K562 (cell line): ENCODE measurements around the gene DAGLA. TPM values are rescaled to one million over a fixed set of nuclear protein-coding genes. Genes with fewer than 3 reads are reported as not detected.

ENCODE experiments used
- CEBPB ChIP-seq: fragments of 450-650 bp; IDR thresholded peaks from 2 replicates; pipeline ENCODE4 v1.6.1; 2016; ENCODE audit warnings: missing genetic modification characterization, missing compliant biosample characterization
- EZH2 ChIP-seq: IDR thresholded peaks from 2 replicates; pipeline ENCODE4 v1.6.1; 2012; ENCODE audit warnings: low read depth, mild to moderate bottlenecking, inconsistent platforms, low read length, borderline replicate concordance
- FOS ChIP-seq: IDR thresholded peaks from 3 replicates; pipeline ENCODE4 v1.6.1; 2011; ENCODE audit not compliant: insufficient read length; ENCODE audit errors: extremely low read depth
- FOXK2 ChIP-seq, 2 experiments: fragments of 450-650 bp; IDR thresholded peaks in 1 of 2; conservative IDR thresholded peaks in 1 of 2; 2 replicates each; pipeline ENCODE4 v1.6.1; 2016; ENCODE audit warnings: low read depth in 2 of 2, mild to moderate bottlenecking in 1 of 2
- HDGF ChIP-seq: fragments of 450-650 bp; IDR thresholded peaks from 2 replicates; pipeline ENCODE4 v1.6.1; 2016
- KAT7 ChIP-seq: sonication (generic); formaldehyde crosslinking; IDR thresholded peaks from 2 replicates; pipeline ENCODE4 v1.8.0; 2022; ENCODE audit warnings: missing genetic modification reagents, mild to moderate bottlenecking, borderline replicate concordance
- KAT8 ChIP-seq: fragments of 450-650 bp; IDR thresholded peaks from 2 replicates; pipeline ENCODE4 v1.6.1; 2016; ENCODE audit warnings: low read depth, mild to moderate bottlenecking
- KDM2B ChIP-seq: fragments of 250-450 bp; sonication (Bioruptor Pico); IDR thresholded peaks from 2 replicates; pipeline ENCODE4 v1.8.0; 2021; ENCODE audit warnings: mild to moderate bottlenecking, moderate library complexity
- MAZ ChIP-seq, 2 experiments: fragments of 450-650 bp in 1 of 2; sonication (generic) in 1 of 2; formaldehyde crosslinking; IDR thresholded peaks in 1 of 2; conservative IDR thresholded peaks in 1 of 2; 2 replicates each; pipeline versions ENCODE4 v1.4.0 to v1.5.0; 2020; ENCODE audit warnings: mild to moderate bottlenecking in 1 of 2, missing genetic modification reagents in 1 of 2
- MTA2 ChIP-seq: fragments of 450-650 bp; IDR thresholded peaks from 2 replicates; pipeline ENCODE4 v1.6.1; 2016; ENCODE audit warnings: low read depth
- NR3C1 ChIP-seq: sonication (generic); formaldehyde crosslinking; IDR thresholded peaks from 2 replicates; pipeline ENCODE4 v1.8.1; 2022; ENCODE audit warnings: missing genetic modification reagents
- PCBP2 ChIP-seq: fragments of 200-400 bp; formaldehyde crosslinking; IDR thresholded peaks from 2 replicates; pipeline ENCODE4 v1.6.1; 2018; ENCODE audit warnings: low read length, low read depth, mild to moderate bottlenecking, moderate library complexity; ENCODE audit not compliant: poor library complexity, severe bottlenecking
- RB1 ChIP-seq: fragments of 450-650 bp; IDR thresholded peaks from 2 replicates; pipeline ENCODE4 v1.6.1; 2017; ENCODE audit warnings: low read depth, mild to moderate bottlenecking
- RBM34 ChIP-seq: fragments of 200-400 bp; formaldehyde crosslinking; IDR thresholded peaks from 2 replicates; pipeline ENCODE4 v1.6.1; 2018; ENCODE audit warnings: low read length, borderline replicate concordance; ENCODE audit not compliant: insufficient read depth
- RUNX1 ChIP-seq: sonication (generic); IDR thresholded peaks from 2 replicates; pipeline ENCODE4 v1.6.1; 2016; ENCODE audit warnings: antibody characterized with exemption, low read depth
- SIN3B ChIP-seq: fragments of 450-650 bp; IDR thresholded peaks from 2 replicates; pipeline ENCODE4 v1.6.1; 2017; ENCODE audit warnings: low read depth, mild to moderate bottlenecking, moderate library complexity
- SMAD4 ChIP-seq: fragments of 250-450 bp; sonication (Bioruptor Pico); conservative IDR thresholded peaks from 2 replicates; pipeline ENCODE4 v1.8.0; 2021; ENCODE audit warnings: inconsistent platforms, mild to moderate bottlenecking, moderate library complexity
- ZBTB7A ChIP-seq: IDR thresholded peaks from 2 replicates; pipeline ENCODE4 v1.6.1; 2011; ENCODE audit warnings: low read depth, mild to moderate bottlenecking, low read length, moderate library complexity, borderline replicate concordance; ENCODE audit not compliant: control insufficient read depth
- ZKSCAN3 ChIP-seq: fragments of 250-450 bp; sonication (Bioruptor Pico); IDR thresholded peaks from 2 replicates; pipeline ENCODE4 v1.4.0; 2020
- ZNF124 ChIP-seq: sonication (generic); formaldehyde crosslinking; IDR thresholded peaks from 2 replicates; pipeline ENCODE4 v1.8.1; 2022; ENCODE audit warnings: missing genetic modification reagents
- ZNF146 ChIP-seq: IDR thresholded peaks from one replicate; pipeline ENCODE4 v1.6.1; 2018; ENCODE audit warnings: missing compliant biosample characterization; ENCODE audit not compliant: unreplicated experiment
- ZNF780A ChIP-seq: fragments of 250-450 bp; sonication (Bioruptor Pico); IDR thresholded peaks from 2 replicates; pipeline ENCODE4 v1.5.0; 2021; ENCODE audit warnings: mild to moderate bottlenecking
- ZSCAN29 ChIP-seq: fragments of 450-650 bp; IDR thresholded peaks from 2 replicates; pipeline ENCODE4 v1.6.1; 2017
- polyA plus RNA-seq, 8 experiments: library from polyadenylated mRNA; depleted of rRNA in 4 of 8; stranded (reverse) in 5 of 8; unstranded in 3 of 8; fragments of >200 nt; fragmentation: Nextera tagmentation in 2 of 8; fragmentation: Illumina TruSeq in 1 of 8; extraction: Ambion mirVana in 2 of 8; extraction: Trizol in 1 of 8; gene quantifications; 2 replicates each; pipeline versions ENCODE4 v1.2.1 to v1.2.3, GENCODE V29; 2011 to 2014; ENCODE audit warnings: inconsistent platforms in 1 of 8, missing spikeins in 1 of 8
- total RNA-seq, 7 experiments: library from RNA; depleted of rRNA in 6 of 7; stranded (reverse); fragments of >200 nt in 6 of 7; fragmentation: Illumina TruSeq in 2 of 7; extraction: Trizol in 2 of 7; gene quantifications; 2 replicates each; pipeline versions ENCODE4 v1.2.1 to v1.2.3, GENCODE V29; 2011 to 2021; ENCODE audit warnings: low replicate concordance in 1 of 7
- TF ChIP-seq, protein P1 (sequence below): conservative IDR thresholded peaks from 2 replicates; pipeline ENCODE4 v1.6.1; 2011; ENCODE audit warnings: low read depth, mild to moderate bottlenecking, low read length; ENCODE audit not compliant: control insufficient read depth
- TF ChIP-seq, protein P2 (sequence below): fragments of 200-800 bp; sonication (Bioruptor generic); IDR thresholded peaks from 2 replicates; pipeline ENCODE4 v1.6.1; 2017; ENCODE audit warnings: missing genetic modification characterization, missing compliant biosample characterization
- TF ChIP-seq, protein P3 (sequence below): fragments of 250-450 bp; sonication (Bioruptor Pico); IDR thresholded peaks from 2 replicates; pipeline ENCODE4 v1.5.1; 2021; ENCODE audit warnings: mild to moderate bottlenecking

The DAGLA gene
- total and polyA plus RNA-seq, 9 of the 15 experiments (the other 6 are each of a cell fraction or from before 2014, with no cell fraction given), result 0.03 to 0.16 (median 0.04) TPM; not detected in 4

DNA sequence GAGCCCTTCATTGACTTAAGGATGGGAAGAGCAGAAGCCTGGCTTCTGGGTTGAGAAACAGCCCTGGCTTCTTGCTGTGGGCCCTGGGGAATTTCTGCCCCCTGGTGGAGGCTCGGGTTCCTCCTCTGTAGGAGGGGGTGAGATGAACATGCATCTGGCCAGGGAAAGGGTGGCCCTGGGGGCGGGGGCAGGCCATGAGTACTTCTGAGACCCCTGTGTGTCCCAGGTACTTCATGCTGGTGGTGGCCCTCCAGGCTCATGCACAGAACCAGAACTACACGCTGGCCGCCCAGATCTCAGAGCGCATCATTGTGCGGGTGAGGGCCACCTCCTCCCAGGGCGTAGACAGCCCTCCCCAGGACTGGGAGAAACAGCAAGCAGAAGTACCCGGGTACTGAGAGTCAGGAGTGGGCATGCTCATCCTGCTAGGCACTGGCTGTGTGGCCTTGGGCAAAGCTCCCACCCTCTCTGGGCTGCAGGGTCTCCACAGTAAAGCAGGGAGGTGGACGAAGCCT is 96.4 kb downstream of the DAGLA start (continued):
- TF ChIP-seq FOS, result no peak
- TF ChIP-seq SIN3B, result no peak
- TF ChIP-seq, protein P1, sequence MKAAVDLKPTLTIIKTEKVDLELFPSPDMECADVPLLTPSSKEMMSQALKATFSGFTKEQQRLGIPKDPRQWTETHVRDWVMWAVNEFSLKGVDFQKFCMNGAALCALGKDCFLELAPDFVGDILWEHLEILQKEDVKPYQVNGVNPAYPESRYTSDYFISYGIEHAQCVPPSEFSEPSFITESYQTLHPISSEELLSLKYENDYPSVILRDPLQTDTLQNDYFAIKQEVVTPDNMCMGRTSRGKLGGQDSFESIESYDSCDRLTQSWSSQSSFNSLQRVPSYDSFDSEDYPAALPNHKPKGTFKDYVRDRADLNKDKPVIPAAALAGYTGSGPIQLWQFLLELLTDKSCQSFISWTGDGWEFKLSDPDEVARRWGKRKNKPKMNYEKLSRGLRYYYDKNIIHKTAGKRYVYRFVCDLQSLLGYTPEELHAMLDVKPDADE, result no peak
- no peak for TF ChIP-seq ZNF780A (CRISPR knock-in tag)
- TF ChIP-seq KAT7 (CRISPR knock-in tag), result no peak
- no peak for TF ChIP-seq RBM34
- TF ChIP-seq SMAD4 (CRISPR knock-in tag), result no peak
- TF ChIP-seq MAZ (CRISPR knock-in tag; conservative IDR thresholded peaks at IDR 0.05 in 1 of 2, IDR thresholded peaks at IDR 0.05 in 1 of 2), result peak in 1 of 2 experiments; percentile 78; a peak in 2 of 4 replicates
- TF ChIP-seq, protein P2, sequence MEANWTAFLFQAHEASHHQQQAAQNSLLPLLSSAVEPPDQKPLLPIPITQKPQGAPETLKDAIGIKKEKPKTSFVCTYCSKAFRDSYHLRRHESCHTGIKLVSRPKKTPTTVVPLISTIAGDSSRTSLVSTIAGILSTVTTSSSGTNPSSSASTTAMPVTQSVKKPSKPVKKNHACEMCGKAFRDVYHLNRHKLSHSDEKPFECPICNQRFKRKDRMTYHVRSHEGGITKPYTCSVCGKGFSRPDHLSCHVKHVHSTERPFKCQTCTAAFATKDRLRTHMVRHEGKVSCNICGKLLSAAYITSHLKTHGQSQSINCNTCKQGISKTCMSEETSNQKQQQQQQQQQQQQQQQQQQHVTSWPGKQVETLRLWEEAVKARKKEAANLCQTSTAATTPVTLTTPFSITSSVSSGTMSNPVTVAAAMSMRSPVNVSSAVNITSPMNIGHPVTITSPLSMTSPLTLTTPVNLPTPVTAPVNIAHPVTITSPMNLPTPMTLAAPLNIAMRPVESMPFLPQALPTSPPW, result 0 out of 2 replicates have a peak, but pooled peaks have one; percentile 31
- TF ChIP-seq, protein P3, sequence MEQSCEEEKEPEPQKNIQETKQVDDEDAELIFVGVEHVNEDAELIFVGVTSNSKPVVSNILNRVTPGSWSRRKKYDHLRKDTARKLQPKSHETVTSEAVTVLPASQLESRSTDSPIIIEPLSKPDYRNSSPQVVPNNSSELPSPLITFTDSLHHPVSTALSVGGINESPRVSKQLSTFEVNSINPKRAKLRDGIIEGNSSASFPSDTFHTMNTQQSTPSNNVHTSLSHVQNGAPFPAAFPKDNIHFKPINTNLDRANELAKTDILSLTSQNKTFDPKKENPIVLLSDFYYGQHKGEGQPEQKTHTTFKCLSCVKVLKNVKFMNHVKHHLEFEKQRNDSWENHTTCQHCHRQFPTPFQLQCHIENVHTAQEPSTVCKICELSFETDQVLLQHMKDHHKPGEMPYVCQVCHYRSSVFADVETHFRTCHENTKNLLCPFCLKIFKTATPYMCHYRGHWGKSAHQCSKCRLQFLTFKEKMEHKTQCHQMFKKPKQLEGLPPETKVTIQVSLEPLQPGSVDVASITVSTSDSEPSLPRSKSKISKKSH (CRISPR knock-in tag), result no peak
- peak; percentile 68 for TF ChIP-seq CEBPB (tag)
- TF ChIP-seq ZNF146 (CRISPR knock-in tag), result no peak
- TF ChIP-seq KDM2B (CRISPR knock-in tag), result no peak
- TF ChIP-seq RB1, result 0 out of 2 replicates have a peak, but pooled peaks have one; percentile 19
- TF ChIP-seq ZKSCAN3 (CRISPR knock-in tag), result no peak
- no peak for TF ChIP-seq ZNF124 (CRISPR knock-in tag)
- TF ChIP-seq HDGF, result no peak
- TF ChIP-seq NR3C1 (CRISPR knock-in tag), result no peak
- no peak for TF ChIP-seq RUNX1
- no peak for TF ChIP-seq EZH2
- no peak for TF ChIP-seq MTA2
- TF ChIP-seq ZBTB7A, result peak; percentile 69; the same call in 1 of the 2 replicates
- no peak for TF ChIP-seq FOXK2 (conservative IDR thresholded peaks at IDR 0.05 in 1 of 2, IDR thresholded peaks at IDR 0.05 in 1 of 2; ENCODE audit: low read depth in 2 of 2)
- TF ChIP-seq KAT8, result no peak
- TF ChIP-seq ZSCAN29, result no peak
- no peak for TF ChIP-seq PCBP2
